ENCODE measurements around the gene KPNA6.
"Not testable (repeated sequence)": the region's sequence is repeated elsewhere in the genome, so short reads cannot be mapped to it uniquely, and the experiment has no call there.

The KPNA6 gene

GRCh38 chr1:32100807-32101708 lies 6.8 kb upstream of the KPNA6 start:
- DNase-seq, result no peak

- no peak for DNase-seq
These were observed 3.7 kb upstream of the KPNA6 start for GRCh38 chr1:32104127-32104526.

GRCh38 chr1:32105338-32105737 lies 2.5 kb upstream of the KPNA6 start:
- no peak for DNase-seq

- DNase-seq, result no peak
These were observed 1.1 kb upstream of the KPNA6 start for GRCh38 chr1:32106663-32107275.

GRCh38 chr1:32111040-32111623 lies 3.3 kb downstream of the KPNA6 start:
- no peak for DNase-seq

- no peak for DNase-seq
These were observed 3.9 kb downstream of the KPNA6 start for GRCh38 chr1:32111789-32112188.

- DNase-seq, result no peak
These were observed 5.0 kb downstream of the KPNA6 start for GRCh38 chr1:32112806-32113375.

GRCh38 chr1:32113436-32113835 lies 5.6 kb downstream of the KPNA6 start:
- DNase-seq, result not testable (repeated sequence)

GRCh38 chr1:32114420-32114819 lies 6.6 kb downstream of the KPNA6 start:
- DNase-seq, result no peak

GRCh38 chr1:32115496-32115895 lies 7.6 kb downstream of the KPNA6 start:
- no peak for DNase-seq

- no peak for DNase-seq
These were observed 8.7 kb downstream of the KPNA6 start for GRCh38 chr1:32116531-32116930.

GRCh38 chr1:32122151-32122550 lies 14.3 kb downstream of the KPNA6 start:
- no peak for DNase-seq

GRCh38 chr1:32123361-32123760 lies 15.5 kb downstream of the KPNA6 start:
- DNase-seq, result not testable (repeated sequence)

GRCh38 chr1:32125313-32125712 lies 17.5 kb downstream of the KPNA6 start:
- no peak for DNase-seq

GRCh38 chr1:32126770-32127169 lies 18.9 kb downstream of the KPNA6 start:
- DNase-seq, result no peak

- no peak for DNase-seq
These were observed 19.7 kb downstream of the KPNA6 start for GRCh38 chr1:32127409-32128198.

- no peak for DNase-seq
These were observed 20.6 kb downstream of the KPNA6 start for GRCh38 chr1:32128479-32128878.

GRCh38 chr1:32128964-32129363 lies 21.1 kb downstream of the KPNA6 start:
- no peak for DNase-seq

GRCh38 chr1:32133950-32134280 lies 26.1 kb downstream of the KPNA6 start:
- not testable (repeated sequence) for DNase-seq

- no peak for DNase-seq
These were observed 29.3 kb downstream of the KPNA6 start for GRCh38 chr1:32137111-32137510.

GRCh38 chr1:32138965-32139364 lies 31.1 kb downstream of the KPNA6 start:
- DNase-seq, result no peak

GRCh38 chr1:32142446-32143301 lies 34.8 kb downstream of the KPNA6 start:
- DNase-seq, result no peak

Measured in stimulated activated CD4-positive, alpha-beta T cell treated with anti-CD3 and anti-CD28 coated beads, Interleukin-4, amount 100 ng/mL, for 4 hours (primary cell).